HK-2 (cell line): ENCODE data around the gene COL1A2.

Source experiments
- DNase-seq: peaks from one replicate; pipeline ENCODE4 v3.0.0-alpha.2; 2018; ENCODE audit not compliant: unreplicated experiment

COL1A2 gene

DNA sequence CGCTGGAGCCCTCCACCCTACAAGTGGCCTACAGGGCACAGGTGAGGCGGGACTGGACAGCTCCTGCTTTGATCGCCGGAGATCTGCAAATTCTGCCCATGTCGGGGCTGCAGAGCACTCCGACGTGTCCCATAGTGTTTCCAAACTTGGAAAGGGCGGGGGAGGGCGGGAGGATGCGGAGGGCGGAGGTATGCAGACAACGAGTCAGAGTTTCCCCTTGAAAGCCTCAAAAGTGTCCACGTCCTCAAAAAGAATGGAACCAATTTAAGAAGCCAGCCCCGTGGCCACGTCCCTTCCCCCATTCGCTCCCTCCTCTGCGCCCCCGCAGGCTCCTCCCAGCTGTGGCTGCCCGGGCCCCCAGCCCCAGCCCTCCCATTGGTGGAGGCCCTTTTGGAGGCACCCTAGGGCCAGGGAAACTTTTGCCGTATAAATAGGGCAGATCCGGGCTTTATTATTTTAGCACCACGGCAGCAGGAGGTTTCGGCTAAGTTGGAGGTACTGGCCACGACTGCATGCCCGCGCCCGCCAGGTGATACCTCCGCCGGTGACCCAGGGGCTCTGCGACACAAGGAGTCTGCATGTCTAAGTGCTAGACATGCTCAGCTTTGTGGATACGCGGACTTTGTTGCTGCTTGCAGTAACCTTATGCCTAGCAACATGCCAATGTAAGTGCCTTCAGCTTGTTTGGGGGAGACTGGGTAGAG lies at the start of gene COL1A2:
Gene COL1A2 (plus strand): TSS at position 459 of the 704 bp plus-strand sequence. CDS start 137 bp downstream, at position 596.
- DNase-seq = no peak

DNA sequence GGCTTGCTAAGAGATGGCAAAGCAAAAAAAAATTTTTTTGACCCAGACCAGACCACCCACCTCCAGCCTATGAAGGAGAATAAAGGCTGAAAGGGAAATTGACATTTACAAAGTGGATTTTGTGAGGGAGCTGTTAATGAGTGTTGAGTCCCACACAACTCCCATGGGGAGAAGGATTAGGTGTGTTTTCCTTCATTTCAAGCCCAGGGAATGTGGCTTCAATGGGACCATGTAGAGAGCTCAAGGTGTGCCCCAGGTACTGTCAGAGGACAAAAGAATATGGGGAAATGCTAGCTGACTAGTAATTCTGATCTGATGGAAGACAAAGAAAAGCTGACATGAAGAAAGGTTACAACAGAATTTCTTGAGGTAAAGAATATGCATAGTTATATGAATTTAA lies 48.8 kb upstream of the COL1A2 start:
- no peak for DNase-seq

DNA sequence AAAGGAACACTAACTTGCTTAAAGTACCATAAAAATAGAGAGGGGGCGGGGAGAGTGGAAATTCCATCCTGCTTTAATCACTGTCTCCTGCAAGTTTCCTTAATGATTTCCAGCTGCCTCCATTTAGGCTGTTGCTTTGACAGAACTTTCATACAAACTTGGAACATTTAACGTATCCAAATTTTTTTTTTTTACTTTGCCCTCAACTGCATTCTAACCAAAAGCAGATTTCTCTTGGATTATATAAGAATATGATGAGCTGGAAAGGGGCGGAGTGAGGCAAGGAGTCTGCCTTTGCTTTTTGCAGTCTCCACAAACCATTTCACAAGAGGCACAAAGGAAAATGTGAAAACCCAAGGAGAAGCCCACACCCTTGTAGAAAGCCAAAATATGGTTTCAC lies 46.6 kb upstream of the COL1A2 start:
- DNase-seq = no peak

DNA sequence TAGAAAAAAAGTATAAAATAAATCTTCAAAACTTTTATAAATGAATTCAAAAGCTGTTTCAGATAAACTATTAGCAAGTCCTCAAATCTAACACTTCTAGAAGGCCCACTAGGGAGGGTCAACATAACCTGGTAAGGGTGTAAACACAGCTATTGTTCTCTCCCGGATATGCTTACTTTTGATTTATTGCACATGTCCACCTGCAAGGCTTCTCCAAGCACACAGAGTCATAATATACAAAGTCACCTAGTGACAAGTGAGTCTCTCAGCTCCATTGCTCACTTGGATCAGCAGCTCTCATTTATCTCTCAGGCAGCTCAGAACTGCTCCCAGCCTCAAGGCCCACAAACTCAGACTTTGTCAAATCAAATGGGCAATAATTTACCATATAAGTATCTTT lies 44.0 kb upstream of the COL1A2 start:
- DNase-seq = no peak

DNA sequence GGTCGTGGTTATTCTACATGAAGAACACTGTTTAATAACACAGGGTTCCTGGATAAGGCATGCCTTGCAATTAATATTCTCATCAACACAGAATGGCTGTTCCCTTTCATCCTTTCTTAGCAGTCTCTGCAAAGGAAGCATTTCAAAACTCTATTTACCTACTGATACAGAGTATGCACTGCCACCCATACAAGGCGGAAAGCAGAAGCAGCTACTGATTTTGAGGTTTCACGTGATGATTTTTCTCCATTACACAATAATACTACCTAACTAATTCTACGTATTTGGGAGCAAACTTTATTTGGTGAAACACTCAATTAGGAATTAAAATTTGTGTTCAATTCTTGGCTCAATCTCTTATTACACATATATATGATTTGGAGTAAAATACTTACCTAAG lies 43.0 kb upstream of the COL1A2 start:
- DNase-seq = no peak

DNA sequence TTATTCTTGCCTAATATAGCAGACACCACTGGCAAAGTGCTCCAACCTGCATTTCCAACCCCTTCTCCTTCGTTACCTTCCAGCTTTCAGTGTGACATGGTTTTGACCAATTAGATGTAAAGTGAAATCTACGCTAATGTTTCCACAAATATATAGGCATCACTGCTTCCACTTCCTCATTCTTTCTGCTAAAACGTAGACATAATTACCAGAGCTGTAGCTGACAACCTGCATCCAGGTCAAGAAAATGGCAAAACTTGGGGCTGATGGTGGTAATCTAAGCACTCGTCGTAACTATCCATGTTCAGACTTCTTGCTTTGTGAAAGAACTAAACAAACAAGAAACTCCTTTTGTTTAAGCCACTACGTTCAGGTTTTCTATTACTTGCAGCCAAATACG lies 41.8 kb upstream of the COL1A2 start:
- no peak for DNase-seq

DNA sequence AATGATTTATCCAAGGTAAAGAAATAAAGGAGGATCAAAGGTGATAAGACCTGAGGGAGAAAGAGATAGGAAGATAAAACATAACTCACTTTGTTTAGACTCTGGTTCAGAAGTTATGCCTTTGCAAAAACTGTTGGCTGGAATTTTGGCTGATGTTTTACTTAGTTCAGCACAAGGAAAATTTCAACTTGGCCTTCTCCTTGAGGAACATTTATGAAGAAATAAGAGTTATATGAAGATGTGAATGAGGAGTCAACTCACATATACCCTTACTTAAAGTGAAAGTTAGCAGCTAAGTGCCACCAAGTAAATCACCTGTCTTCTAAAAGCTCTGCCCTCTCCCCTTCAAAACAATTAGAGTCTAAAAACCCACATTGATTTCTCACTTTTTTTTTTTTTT lies 39.7 kb upstream of the COL1A2 start:
- no peak for DNase-seq

DNA sequence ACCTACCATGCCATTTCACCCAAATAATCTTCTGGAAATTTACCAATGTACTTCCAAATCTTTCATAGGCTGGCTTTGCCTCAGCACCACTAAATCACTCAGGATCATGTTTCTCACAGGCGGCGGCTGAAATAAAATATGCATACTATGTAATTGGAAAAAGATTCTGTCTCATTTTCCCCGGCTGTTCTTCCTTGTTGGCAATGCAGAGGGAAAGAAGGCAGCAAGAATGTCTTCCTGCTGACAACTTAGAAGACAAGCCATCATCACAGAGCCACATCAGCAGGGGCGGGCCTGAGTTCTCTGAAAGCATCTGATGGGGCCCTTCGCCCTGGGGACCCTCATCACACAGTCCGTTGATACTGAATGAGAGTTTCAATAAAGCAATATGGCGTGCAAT lies 39.2 kb upstream of the COL1A2 start:
- no peak for DNase-seq

DNA sequence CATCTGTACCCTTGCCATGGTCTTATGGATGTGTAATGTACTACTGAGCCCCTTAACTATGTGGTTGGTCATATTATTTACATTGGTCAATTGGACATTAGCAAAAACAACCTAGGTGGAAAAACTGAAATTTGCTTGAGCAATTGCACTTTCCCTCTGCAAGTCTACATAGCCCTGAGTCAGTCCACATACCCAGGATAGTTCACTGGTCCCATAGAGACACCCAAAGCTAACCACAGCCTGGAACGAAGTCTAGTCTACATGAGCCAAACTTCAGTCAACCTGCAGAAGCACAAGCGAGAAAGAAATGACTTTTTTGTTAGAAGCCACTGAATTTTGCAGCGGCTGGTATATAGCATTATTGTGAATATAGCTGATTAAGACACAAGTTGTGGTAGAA lies 37.6 kb upstream of the COL1A2 start:
- DNase-seq = no peak

DNA sequence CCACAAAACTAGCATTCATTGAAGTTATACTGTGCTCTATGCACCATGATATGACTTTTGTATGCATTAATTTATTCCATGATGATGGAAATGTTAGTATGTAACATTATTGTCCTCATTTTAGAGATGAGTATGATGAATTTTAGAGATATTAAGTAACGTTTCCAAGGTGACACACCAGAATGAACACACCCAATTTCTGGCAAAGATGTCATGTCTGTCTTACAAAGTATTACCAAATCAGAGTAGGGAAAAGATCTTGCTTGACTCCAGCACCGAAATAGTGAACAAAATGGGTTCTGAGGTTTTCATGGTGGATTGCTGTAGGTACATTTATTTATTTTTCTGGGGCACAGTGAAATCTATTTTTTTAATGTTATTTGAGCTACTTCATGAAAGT lies 33.8 kb upstream of the COL1A2 start:
- no peak for DNase-seq

DNA sequence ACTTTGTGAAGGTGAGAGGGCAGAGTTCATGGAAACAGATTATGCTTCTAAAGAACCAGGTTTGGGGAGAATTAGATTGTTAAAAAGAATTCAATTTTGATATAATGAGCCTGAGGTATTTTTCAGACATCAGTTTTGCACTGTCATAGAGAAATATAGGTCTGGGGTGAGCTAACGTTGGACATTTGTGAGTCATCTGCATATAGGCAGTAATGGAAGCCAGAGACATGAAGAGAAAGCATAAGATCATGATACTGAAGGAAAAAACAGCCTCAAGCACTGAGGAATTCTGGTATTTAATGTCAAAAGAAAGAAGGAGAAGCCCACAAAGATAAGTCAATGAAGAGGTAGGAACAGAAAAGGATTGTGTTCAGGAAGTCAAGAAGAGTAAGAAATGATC lies 32.4 kb upstream of the COL1A2 start:
- no peak for DNase-seq

DNA sequence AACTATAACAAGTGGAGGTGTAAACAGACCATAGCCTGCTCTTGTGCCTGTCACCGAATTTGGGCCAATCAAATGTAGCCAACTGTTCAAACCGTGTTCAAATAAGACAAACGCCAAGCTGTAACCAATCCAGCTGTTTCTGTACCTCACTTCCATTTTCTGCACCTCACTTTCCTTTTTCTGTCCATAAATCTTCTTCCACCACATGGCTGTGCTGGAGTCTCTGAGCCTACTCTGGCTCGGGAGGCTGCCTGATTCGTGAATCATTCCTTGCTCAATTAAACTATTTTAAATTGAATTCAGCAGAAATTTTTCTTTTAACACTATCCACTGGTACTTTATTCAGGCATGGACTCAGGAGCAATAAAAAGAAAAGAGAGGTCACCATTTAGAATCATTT lies 29.9 kb upstream of the COL1A2 start:
- no peak for DNase-seq

DNA sequence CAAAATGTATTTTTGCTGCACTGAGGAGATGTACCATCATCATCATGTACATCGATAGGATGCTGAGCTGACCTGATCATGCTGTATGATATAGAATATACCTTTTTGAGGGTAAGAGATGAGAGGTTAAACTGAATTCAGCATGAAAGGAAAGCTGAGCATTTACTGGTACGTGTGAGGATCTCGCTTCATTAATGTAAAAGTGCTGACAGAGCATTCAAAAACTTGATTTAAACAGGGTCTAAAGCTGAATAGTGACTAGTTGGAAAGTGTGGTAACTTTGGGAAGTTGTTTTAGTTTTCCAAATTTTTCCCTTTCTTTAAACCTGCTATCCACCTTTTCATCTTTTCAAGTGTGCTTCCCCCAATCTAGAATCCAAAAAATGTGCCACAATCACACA lies 28.5 kb upstream of the COL1A2 start:
- no peak for DNase-seq

DNA sequence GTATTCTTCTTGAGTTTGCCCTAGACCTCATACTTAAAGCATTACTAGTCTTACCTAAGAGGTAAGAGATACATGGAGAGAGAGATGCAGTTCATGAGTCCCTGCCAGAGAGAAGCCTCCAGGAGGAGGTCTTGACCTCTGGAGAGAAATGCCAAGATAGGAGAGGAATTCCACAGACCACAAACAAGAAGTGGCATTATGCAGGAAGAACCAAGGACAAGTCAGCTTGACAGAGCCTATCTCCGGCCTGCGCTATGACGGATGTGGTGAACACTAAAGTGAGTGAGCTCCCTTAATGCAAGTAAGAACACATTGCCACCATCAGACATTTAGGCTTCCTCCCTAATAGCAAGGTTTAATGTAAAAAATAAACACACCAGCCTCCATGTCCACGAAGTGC lies 27.9 kb upstream of the COL1A2 start:
- no peak for DNase-seq

DNA sequence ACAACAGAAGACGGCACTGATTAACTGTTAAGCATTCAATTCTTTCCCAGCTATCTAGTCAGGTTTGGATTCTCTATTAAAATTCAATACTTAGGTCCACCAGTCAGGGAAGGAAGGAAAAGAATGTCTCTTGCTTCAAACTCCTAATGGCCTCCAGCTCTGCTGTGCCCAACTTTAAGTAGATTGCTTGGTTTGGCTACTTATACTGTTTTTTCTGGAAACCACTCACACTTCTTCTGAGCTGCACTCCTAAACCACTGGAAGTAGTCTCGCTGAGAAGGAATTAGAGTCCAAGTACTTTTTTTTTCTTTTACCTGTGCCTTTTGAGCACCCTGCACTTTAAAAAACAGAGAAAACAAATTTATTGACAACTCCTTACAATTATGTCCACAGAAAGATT lies 26.7 kb upstream of the COL1A2 start:
- DNase-seq = no peak

DNA sequence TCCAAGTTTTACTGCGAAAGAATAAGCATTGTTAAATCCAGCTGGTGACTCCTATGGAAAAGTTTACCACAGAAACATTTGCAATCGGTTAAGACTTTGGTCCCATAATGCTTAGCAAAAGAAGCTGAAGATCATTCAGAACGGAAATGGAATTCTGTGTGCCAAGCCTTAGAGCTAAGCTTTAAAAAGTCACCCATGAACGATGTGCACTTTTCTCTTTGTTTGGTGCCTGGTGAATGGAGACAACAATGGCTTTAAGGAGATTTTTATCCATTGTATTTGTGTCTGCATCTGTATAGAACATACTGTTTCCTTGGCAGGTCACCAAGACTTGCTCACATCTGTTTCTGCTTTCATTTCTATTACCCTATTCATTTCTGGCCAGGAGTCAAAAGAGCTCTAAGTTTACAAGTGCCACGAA lies 26.3 kb upstream of the COL1A2 start:
- no peak for DNase-seq

DNA sequence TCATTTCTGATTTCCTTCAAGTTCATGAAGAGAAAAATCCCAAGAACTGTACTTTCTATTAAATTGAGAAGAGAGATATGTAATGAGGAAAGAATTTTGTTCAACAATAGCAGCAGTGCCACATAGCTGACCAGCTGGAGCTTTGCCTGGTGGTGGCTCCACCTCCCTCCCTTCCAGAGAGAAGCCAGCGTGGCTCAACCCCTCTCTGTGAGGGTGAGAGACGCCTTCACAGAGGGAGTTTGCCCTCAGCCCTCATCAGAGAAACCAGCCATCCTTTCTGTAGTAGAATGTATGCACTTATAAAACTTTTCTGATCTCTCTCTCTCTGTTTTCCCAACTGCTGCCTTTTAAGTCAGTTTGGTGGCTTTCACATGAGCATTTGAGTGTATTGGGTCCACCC lies 20.5 kb upstream of the COL1A2 start:
- no peak for DNase-seq

DNA sequence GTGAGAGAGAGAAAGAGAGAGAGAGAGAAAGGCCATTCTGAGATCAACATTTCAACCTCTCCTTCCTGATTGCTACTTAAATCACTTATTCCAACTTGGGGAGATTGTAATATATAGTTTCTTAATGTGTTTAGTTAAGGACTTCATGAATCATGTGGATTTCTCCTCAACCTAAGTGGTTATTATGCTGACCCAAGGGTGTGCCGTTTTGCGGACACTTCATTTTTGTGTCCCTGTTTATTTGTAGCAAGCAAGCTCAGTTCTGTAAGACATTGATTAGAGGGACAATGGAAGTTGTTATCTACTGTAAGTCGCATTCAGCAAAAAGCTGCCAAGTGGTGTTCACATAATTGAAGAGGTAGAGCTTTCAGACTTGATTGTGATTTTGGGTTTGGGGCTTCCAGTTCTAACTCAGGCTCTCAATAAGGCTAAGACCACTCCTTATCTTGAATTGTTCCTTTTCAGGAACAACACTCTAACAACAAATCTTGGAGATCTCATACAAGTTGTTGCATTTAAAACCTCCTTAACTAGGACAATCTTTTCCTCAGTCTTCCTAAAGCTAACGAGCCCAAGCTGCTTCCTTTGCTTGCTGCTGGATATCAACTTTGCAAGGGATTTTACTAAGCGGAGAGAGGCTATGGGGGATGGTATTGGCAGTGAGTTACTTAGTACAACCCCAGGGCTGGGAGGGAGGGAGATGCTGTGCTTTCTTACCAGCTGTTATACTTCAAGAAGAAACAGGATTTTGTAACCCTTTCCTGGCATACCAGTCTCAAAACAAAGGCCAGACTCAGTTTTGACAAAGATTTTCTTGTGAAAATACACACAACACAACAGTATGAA lies 19.8 kb upstream of the COL1A2 start:
- no peak for DNase-seq

DNA sequence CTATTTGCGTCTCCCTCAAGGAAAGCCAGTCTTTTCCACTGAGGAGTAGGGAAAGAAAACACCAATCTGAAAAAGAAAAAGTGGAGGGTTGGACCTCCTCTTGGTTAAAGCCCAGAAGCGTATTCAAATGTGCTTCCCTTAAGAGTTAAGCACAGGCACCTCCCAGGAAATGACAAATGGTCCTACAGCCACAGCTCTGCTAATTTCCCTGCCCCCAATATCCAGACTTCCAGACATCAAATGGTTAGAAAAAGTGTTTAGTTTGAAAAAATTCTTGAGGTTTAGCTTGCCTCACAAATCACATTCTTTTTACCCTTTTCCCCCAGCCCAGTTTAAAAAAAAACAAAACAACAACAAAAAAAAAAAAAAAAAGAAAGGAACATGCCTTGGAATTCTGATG lies 19.0 kb upstream of the COL1A2 start:
- no peak for DNase-seq

DNA sequence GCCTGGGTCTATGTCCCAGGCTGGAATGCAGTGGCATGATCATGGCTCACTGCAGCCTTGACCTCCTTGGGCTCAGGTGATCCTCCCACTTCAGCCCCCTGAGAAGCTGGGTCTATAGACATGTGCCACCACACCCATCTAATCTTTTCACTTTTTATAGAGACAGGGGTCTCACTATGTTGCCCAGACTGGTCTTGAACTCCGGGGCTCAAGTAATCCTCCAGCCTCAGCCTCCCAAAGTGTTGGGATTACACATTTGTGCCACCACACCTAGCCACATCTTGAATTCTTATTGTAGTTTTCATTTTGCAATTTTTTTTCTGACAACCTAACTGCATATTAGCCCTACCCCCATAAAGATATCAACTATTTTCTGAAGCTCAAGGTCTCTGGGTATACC lies 18.4 kb upstream of the COL1A2 start:
- DNase-seq = no peak

DNA sequence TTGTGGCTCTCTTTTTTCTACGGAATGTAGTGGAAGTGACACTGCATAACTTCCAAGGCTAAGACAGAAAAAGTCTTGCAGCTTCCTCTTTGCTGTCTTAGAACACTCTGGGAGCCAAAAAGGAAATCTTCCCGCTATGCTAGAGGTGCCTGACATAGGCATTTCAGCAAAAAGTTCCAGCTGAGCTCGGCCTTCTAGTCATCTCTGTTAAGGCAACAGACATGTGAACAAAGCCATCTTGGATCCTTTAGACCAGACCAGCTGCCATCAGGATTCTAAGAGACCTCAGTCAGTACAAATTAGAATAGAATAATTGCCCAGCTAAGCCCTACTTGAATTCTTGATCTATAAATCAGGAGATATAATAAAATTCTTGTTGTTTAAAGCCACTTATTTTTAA lies 16.3 kb upstream of the COL1A2 start:
- no peak for DNase-seq

DNA sequence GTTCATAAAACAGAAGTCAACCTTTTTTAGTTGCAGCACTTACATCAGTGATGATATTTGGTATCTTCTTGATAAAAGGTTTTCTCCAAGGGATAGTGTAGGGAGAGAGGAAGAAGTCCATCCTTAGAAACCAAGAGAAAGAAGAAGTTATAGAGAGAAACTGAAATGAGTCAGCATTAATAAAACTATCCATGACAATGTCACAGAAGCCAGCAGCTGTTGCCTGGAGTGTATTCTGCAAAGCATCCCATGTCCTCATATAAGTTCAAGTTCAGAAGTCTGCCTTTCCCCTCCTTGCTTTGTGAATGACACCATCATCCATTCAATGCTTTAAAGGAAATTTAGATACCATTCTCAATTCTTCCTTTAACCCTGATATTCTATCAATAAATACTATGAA lies 14.4 kb upstream of the COL1A2 start:
- no peak for DNase-seq

DNA sequence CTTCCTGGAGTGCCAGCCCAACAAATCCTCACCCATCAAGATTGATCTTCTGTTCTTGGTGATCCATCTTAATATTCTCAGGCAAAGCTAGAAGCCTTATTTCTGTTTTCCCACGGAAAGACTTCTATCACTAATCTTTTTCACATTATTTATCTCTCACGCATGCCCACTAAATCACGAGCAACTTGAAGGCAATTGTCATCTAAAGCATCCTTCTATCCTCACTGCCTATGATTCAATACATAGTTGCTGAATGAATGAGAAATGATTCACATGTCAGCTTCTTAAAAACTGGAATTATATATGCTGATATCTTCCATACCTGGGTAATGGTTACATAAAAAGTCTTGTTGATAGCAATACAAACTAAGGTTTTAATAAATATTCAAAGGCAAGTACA lies 12.6 kb upstream of the COL1A2 start:
- DNase-seq = no peak

DNA sequence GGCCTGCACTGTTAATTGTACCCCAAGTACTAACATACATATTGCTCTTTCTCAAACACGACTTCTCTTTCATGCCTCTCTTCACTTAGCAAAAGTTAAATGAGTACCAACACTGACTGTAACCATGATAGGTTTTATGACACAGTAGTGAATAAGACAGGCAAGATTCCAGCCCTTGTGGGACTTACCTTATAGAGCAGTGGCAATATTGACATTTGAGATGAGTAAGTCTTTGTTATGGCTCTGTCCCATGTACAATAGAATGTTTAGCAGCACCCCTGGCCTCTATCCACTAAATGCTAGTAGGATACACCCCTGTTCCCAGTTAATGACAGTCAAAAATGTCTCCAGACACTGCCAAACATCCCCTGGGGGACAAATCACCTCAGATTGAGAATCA lies 11.9 kb upstream of the COL1A2 start:
- no peak for DNase-seq
